ENCODE results near the gene UAP1L1.

Gene UAP1L1

GRCh38 chr9:137077758-137078693, 709 bp downstream of the UAP1L1 start:
- DNase-seq, result no peak

GRCh38 chr9:137078701-137079400, 1.5 kb downstream of the UAP1L1 start:
- DNase-seq, result no peak

GRCh38 chr9:137079401-137079787, 2.1 kb downstream of the UAP1L1 start:
- no peak for DNase-seq

GRCh38 chr9:137080260-137081122, 3.2 kb downstream of the UAP1L1 start:
- no peak for DNase-seq

- DNase-seq, result no peak
Observed at GRCh38 chr9:137082222-137082924, 5.1 kb downstream of the UAP1L1 start.

GRCh38 chr9:137082925-137083290, 5.6 kb downstream of the UAP1L1 start:
- DNase-seq, result no peak

- no peak for DNase-seq
Observed at GRCh38 chr9:137083394-137084004, 6.2 kb downstream of the UAP1L1 start.

- no peak for DNase-seq
Observed at GRCh38 chr9:137084526-137084925, 7.2 kb downstream of the UAP1L1 start.

- peak in 1 of 2 experiments; percentile 15 for DNase-seq
Observed at GRCh38 chr9:137085920-137086530, 8.7 kb downstream of the UAP1L1 start.

GRCh38 chr9:137086531-137087408, 9.5 kb downstream of the UAP1L1 start, which contains the start of gene MAN1B1:
Gene MAN1B1, plus strand, starts transcription at chr9:137086985. Its CDS starts 15 bp downstream, at chr9:137087000.
- peak; percentile 99 to 100 for DNase-seq

- DNase-seq, result no peak
Observed at GRCh38 chr9:137087409-137087925, 10.2 kb downstream of the UAP1L1 start.

GRCh38 chr9:137088121-137088520, 10.8 kb downstream of the UAP1L1 start:
- DNase-seq, result no peak

GRCh38 chr9:137089232-137089947, 12.1 kb downstream of the UAP1L1 start:
- no peak for DNase-seq

- DNase-seq, result peak; percentile 81 to 82
Observed at GRCh38 chr9:137095664-137096517, 18.6 kb downstream of the UAP1L1 start.

- no peak for DNase-seq
Observed at GRCh38 chr9:137096785-137097546, 19.6 kb downstream of the UAP1L1 start.

GRCh38 chr9:137097761-137098462, 20.6 kb downstream of the UAP1L1 start:
- DNase-seq, result no peak

- DNase-seq, result no peak
Observed at GRCh38 chr9:137099231-137099630, 21.9 kb downstream of the UAP1L1 start.

All from activated CD4-positive, alpha-beta T cell treated with anti-CD3 and anti-CD28 coated beads, Interleukin-2, amount 50 U/mL, for 4 hours (primary cell).